Keratinocyte (primary cell): ENCODE data around the gene FOXJ1. TPM values are rescaled to one million over a fixed set of nuclear protein-coding genes. Genes with fewer than 3 reads are reported as not detected.

Source experiments
- DNase-seq: peaks from one replicate; pipeline ENCODE4 v3.0.0-alpha.2; 2011; ENCODE audit warnings: low read depth, missing footprints, low spot score
- FAIRE-seq: peaks from 2 replicates; lab custom pipeline; 2011; peaks lifted over from hg19 to GRCh38; lab: Jason Lieb, UNC
- H2AFZ ChIP-seq: 2 replicates; pipeline ENCODE4 v1.6.0; 2012; ENCODE audit warnings: low read length, control low read depth, inconsistent platforms; ENCODE audit not compliant: control insufficient read depth
- H3K27ac ChIP-seq: 2 replicates; pipeline ENCODE4 v1.5.1; 2011; ENCODE audit warnings: low read length; ENCODE audit not compliant: control insufficient read depth, insufficient read depth
- H3K27me3 ChIP-seq: 3 replicates; pipeline ENCODE4 v1.6.0; 2011; ENCODE audit warnings: low read length; ENCODE audit not compliant: control insufficient read depth, insufficient read depth; ENCODE audit errors: extremely low read depth
- H3K36me3 ChIP-seq, 2 experiments: 2 replicates in 1 of 2; 3 replicates in 1 of 2; pipeline ENCODE4 v1.5.1; 2011; ENCODE audit warnings: low read length in 2 of 2, mild to moderate bottlenecking in 1 of 2; ENCODE audit not compliant: control insufficient read depth in 2 of 2, insufficient read depth in 2 of 2; ENCODE audit errors: extremely low read depth in 1 of 2
- H3K4me1 ChIP-seq: 3 replicates; pipeline ENCODE4 v1.5.1; 2011; ENCODE audit warnings: low read length; ENCODE audit not compliant: control insufficient read depth, insufficient read depth; ENCODE audit errors: extremely low read depth
- H3K4me2 ChIP-seq: 3 replicates; pipeline ENCODE4 v1.6.0; 2011; ENCODE audit warnings: low read depth, low read length; ENCODE audit not compliant: control insufficient read depth, insufficient read depth; ENCODE audit errors: extremely low read depth
- H3K4me3 ChIP-seq, 3 experiments: fragments of 200-600 bp in 1 of 3; sonication (generic) in 1 of 3; 2 replicates in 2 of 3; 3 replicates in 1 of 3; pipeline ENCODE4 v1.5.1; 2011 to 2016; ENCODE audit warnings: low read length in 3 of 3, mild to moderate bottlenecking in 3 of 3, control low read depth in 2 of 3, inconsistent platforms in 1 of 3, low read depth in 1 of 3, mixed read lengths in 1 of 3, mixed run types in 1 of 3, moderate library complexity in 1 of 3; ENCODE audit not compliant: control insufficient read depth in 2 of 3, insufficient read depth in 2 of 3; ENCODE audit errors: extremely low read depth in 1 of 3
- H3K79me2 ChIP-seq: 2 replicates; pipeline ENCODE4 v1.6.0; 2012; ENCODE audit warnings: low read length; ENCODE audit not compliant: control insufficient read depth, insufficient read depth
- H3K9ac ChIP-seq: 3 replicates; pipeline ENCODE4 v1.6.0; 2011; ENCODE audit warnings: low read length; ENCODE audit not compliant: control insufficient read depth, insufficient read depth; ENCODE audit errors: extremely low read depth
- H3K9me1 ChIP-seq: 3 replicates; pipeline ENCODE4 v1.6.0; 2011; ENCODE audit warnings: low read length; ENCODE audit not compliant: control insufficient read depth, insufficient read depth; ENCODE audit errors: extremely low read depth
- H3K9me3 ChIP-seq: 2 replicates; pipeline ENCODE4 v1.5.1; 2012; ENCODE audit warnings: low read depth, low read length; ENCODE audit not compliant: control insufficient read depth
- H4K20me1 ChIP-seq: 3 replicates; pipeline ENCODE4 v1.6.0; 2011; ENCODE audit warnings: low read length; ENCODE audit not compliant: control insufficient read depth, insufficient read depth; ENCODE audit errors: extremely low read depth
- CTCF ChIP-seq, 3 experiments: IDR thresholded peaks in 1 of 3; conservative IDR thresholded peaks in 1 of 3; optimal IDR thresholded peaks in 1 of 3; 2 replicates in 2 of 3; 3 replicates in 1 of 3; pipeline versions ENCODE3 to v1.5.1; 2011; ENCODE audit warnings: low read length in 3 of 3, mild to moderate bottlenecking in 3 of 3, moderate library complexity in 2 of 3, control low read depth in 1 of 3, inconsistent platforms in 1 of 3; ENCODE audit not compliant: insufficient read depth in 2 of 3; ENCODE audit errors: extremely low read depth in 1 of 3
- EZH2 ChIP-seq: IDR thresholded peaks from one replicate; pipeline ENCODE4 v1.6.1; 2012; ENCODE audit warnings: inconsistent platforms, mild to moderate bottlenecking, low read length, moderate library complexity
- dilution Hi-C: fragments of 300-500 bp; cut with MboI; formaldehyde crosslinking; loops from one replicate; pipeline ENCODE4 v1.7.0; 2020; ENCODE audit warnings: low sequenced_read_pairs; ENCODE audit not compliant: extremely low pct_ligation_motif_present
- polyA plus RNA-seq, 5 experiments: library from polyadenylated mRNA; depleted of rRNA in 3 of 5; stranded (reverse) in 3 of 5; stranded (forward) in 1 of 5; unstranded in 1 of 5; fragments of >200 nt; gene quantifications; 1 replicate in 1 of 5; 2 replicates in 3 of 5; 3 replicates in 1 of 5; pipeline versions ENCODE4 v1.2.1 to v1.2.3, GENCODE V29; 2011 to 2012; ENCODE audit warnings: missing spikeins in 2 of 5, low read depth in 1 of 5, low replicate concordance in 1 of 5

FOXJ1 gene
- polyA plus RNA-seq, 1 donor (not counting 4 experiments of a cell fraction or from before 2014, with no cell fraction given): 0.03 TPM

- TF ChIP-seq CTCF (optimal IDR thresholded peaks at IDR 0.05 in 1 of 3, IDR thresholded peaks at IDR 0.05 in 1 of 3, conservative IDR thresholded peaks at IDR 0.05 in 1 of 3; ENCODE audit: extremely low read depth in 1 of 3, insufficient read depth in 2 of 3, low read length in 3 of 3): no peak
- Histone ChIP-seq H3K9me1 (no peaks in the 10 kb centered on the region), H3K9me3 (no peaks in the 10 kb centered on the region), H3K4me3 (no peak overlapping the region), H3K27ac (no peak overlapping the region), H4K20me1 (no peaks in the 10 kb centered on the region), H3K9ac (no peak overlapping the region), H3K79me2 (no peaks in the 10 kb centered on the region), H3K4me2 (no peak overlapping the region), H2AFZ (no peak overlapping the region), H3K4me1 (peaks cover 6% of the 10 kb centered on the region), H3K36me3 (no peaks in the 10 kb centered on the region), H3K27me3 (peaks cover 56% of the 10 kb centered on the region)
- no peak for FAIRE-seq
- dilution Hi-C loops: no loop called here
- no peak for DNase-seq
These were observed 2.7 kb downstream of the FOXJ1 start for GRCh38 chr17:76138234-76138895.

DNA sequence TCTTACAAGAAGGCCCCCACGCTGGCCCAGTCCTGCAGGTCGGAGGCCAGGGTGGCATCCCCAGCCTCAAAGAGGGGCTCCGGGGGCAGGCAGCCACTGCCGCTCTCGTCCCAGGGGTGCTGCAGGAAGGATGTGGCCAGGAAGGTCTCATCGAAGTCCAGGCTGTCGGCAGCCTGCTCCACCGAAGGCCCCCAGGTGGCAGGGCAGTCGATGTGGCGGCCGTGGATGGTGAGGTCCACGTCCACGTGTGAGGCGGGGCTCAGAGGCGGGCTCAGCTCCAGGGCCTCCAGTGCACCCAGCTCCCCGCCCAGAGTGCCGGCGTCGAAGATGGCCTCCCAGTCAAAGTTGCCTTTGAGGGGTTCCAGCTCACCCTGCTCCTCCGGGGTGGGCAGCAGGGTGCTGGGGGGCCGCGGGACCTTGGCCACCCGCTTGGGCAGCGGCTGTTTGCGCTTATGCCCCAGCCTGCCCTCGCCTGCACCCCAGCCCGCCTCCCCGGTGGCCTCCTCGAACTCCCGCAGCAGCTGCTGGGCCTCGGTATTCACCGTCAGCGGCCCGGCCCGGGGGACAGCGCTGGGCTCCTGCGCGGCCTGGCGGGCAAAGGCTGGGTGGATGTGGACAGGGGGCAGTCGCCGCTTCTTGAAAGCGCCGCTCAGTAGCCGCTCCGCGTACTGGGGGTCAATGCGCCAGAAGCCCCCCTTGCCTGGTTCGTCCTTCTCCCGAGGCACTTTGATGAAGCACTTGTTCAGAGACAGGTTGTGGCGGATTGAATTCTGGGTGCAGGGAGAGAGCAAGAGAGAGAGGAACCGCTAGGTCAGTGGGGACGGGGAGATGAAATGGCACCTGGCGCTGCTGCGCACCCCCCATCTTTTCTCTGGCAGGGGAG, 3.5 kb downstream of the FOXJ1 start:
- Histone ChIP-seq H3K9me1 (no peaks in the 10 kb centered on the region), H3K36me3 (no peaks in the 10 kb centered on the region), H3K27ac (no peak overlapping the region), H3K4me1 (peaks cover 11% of the 10 kb centered on the region), H2AFZ (no peak overlapping the region), H3K9me3 (no peaks in the 10 kb centered on the region), H3K4me2 (no peak overlapping the region), H4K20me1 (no peaks in the 10 kb centered on the region), H3K79me2 (no peaks in the 10 kb centered on the region), H3K9ac (no peak overlapping the region), H3K4me3 (no peak overlapping the region), H3K27me3 (peaks cover 56% of the 10 kb centered on the region)
- no peak for DNase-seq
- dilution Hi-C loops: no loop called here
- no peak for TF ChIP-seq CTCF (optimal IDR thresholded peaks at IDR 0.05 in 1 of 3, IDR thresholded peaks at IDR 0.05 in 1 of 3, conservative IDR thresholded peaks at IDR 0.05 in 1 of 3; ENCODE audit: extremely low read depth in 1 of 3, insufficient read depth in 2 of 3, low read length in 3 of 3)
- no peak for TF ChIP-seq EZH2
- no peak for FAIRE-seq
